Measurements from ENCODE around the gene FRYL. TPM values are rescaled to one million over a fixed set of nuclear protein-coding genes. Genes with fewer than 3 reads are reported as not detected.
"Not testable (repeated sequence)": the region's sequence is repeated elsewhere in the genome, so short reads cannot be mapped to it uniquely, and the experiment has no call there.

FRYL gene
- total RNA-seq, 4 donors from 2014 or later: 43.2 to 92.5 (median 62.1) TPM

DNA sequence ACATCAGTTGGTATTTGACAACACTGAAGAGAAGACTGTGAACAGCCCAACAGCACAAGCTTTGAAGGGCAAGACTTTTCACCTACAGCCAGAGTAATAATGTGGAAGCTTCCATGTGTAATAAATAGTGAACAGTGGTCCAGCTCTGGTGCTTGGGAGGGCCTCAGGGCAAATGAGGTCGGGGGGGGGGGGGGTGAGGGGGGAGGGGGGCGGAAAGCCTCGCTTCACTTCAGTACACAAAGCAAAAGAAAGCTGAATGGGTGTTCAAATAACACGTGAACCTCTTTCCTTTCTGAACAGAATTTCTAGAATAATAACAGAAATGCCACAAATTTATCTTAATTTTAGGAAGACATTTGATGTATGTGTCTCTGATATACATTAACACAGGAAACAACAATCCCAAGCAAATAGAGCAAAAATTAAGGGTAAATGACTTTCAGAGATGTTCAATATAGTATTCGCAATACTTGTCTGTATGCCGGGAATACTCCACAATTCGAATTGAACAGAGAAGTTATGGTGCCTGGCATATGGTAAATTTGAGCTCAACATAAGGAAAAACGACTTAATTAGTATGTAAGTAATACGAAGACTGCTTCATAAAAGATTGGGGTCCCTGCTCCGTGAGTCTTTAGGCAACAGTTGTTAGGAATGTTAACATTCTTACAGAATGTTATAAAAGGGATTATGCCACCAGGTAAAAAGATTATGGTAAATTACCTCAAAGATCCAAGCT lies 92.6 kb downstream of the FRYL start:
- no peak for ATAC-seq
- 87 to 88% methylated on average over 9 of the region's 10 CpGs for WGBS, 2 donors (ENCODE audit: low coverage in 1 of 2)
- no peaks in the 10 kb centered on the region for H3K27me3 ChIP-seq
- no peaks in the 10 kb centered on the region for H3K9me3 ChIP-seq
- TF ChIP-seq POLR2AphosphoS5 (IDR thresholded peaks at IDR 0.05): no peak
- no peak for TF ChIP-seq POLR2A (IDR thresholded peaks at IDR 0.05)
- TF ChIP-seq, protein P1, sequence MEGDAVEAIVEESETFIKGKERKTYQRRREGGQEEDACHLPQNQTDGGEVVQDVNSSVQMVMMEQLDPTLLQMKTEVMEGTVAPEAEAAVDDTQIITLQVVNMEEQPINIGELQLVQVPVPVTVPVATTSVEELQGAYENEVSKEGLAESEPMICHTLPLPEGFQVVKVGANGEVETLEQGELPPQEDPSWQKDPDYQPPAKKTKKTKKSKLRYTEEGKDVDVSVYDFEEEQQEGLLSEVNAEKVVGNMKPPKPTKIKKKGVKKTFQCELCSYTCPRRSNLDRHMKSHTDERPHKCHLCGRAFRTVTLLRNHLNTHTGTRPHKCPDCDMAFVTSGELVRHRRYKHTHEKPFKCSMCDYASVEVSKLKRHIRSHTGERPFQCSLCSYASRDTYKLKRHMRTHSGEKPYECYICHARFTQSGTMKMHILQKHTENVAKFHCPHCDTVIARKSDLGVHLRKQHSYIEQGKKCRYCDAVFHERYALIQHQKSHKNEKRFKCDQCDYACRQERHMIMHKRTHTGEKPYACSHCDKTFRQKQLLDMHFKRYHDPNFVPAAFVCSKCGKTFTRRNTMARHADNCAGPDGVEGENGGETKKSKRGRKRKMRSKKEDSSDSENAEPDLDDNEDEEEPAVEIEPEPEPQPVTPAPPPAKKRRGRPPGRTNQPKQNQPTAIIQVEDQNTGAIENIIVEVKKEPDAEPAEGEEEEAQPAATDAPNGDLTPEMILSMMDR (IDR thresholded peaks at IDR 0.05): no peak
- TF ChIP-seq EP300 (IDR thresholded peaks at IDR 0.05): no peak
- peaks cover 0 to 22% (median 0%) of the 10 kb centered on the region in 3 donors for H3K4me1 ChIP-seq
- no peak overlapping the region for H3K4me3 ChIP-seq
- no peak overlapping the region for H3K27ac ChIP-seq
- no peaks in the 10 kb centered on the region for H3K36me3 ChIP-seq

DNA sequence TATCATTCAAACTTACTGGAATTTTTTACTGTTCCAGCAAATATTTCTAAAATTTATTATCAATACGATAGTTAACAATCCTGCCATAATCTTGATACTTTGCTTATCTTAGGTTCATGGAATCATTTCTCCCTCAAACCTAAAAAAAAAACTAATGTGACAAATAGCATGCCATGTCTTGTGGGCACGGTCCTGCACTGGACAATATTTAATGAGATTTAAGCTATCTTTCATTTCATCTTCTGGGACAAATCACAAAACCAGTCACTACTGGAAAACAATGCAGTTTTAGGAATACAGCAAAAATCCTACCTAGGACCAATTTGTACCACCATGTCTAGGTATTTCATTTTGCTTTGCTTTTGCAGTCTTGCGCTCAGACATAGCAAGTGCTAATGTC lies 93.7 kb downstream of the FRYL start:
- no peak overlapping the region for H3K27ac ChIP-seq
- no peaks in the 10 kb centered on the region for H3K9me3 ChIP-seq
- peaks cover 0 to 11% (median 0%) of the 10 kb centered on the region in 3 donors for H3K4me1 ChIP-seq
- H3K4me3 ChIP-seq: no peak overlapping the region
- no peaks in the 10 kb centered on the region for H3K36me3 ChIP-seq
- 89 to 100% methylated on average over 3 of the region's 3 CpGs for WGBS, 2 donors (ENCODE audit: low coverage in 1 of 2)
- ATAC-seq: no peak
- H3K27me3 ChIP-seq: no peaks in the 10 kb centered on the region
- TF ChIP-seq EP300 (IDR thresholded peaks at IDR 0.05): no peak
- TF ChIP-seq POLR2A (IDR thresholded peaks at IDR 0.05): no peak
- TF ChIP-seq, protein P1 (IDR thresholded peaks at IDR 0.05): no peak
- no peak for TF ChIP-seq POLR2AphosphoS5 (IDR thresholded peaks at IDR 0.05)

DNA sequence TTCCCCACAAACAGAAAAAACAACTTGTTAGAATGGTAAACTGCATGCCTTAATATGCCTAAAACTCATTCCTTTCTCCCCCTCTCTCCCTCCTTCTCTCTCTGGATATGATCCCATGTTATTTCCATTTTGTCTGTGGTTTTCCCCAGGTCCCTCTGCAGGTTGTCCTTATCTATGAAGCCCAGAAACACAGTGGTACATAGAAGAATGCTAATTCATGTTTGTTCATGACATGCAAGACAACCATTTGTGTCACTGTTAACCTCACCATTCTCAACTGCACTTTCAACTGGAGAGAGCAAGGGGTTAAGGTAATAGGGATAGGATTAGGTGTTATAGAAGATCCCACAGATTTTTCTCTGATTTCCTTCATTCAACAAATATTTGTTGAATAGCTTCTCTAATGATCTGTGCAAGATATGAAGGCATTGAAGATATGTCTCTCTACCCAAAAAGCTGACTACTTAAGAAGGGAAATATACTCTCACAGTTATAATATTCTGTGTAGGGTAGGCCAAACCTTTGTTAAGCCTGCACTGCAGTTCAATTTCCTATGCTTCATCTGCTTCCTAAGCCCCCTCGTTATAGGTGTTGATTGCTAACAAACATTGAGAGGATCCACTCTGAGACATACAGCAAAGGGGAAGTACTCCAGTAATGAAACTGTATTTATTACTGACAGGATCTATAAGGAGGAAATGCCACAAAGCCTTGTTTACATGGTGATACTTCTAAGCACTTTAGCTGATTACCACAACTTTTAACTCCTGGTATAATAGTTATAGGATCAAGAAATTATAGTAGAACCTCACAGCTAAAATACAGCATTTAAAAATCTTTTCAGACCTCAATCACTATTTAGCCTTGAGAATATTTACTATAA lies 96.1 kb downstream of the FRYL start:
- no peak for ATAC-seq
- 63 to 75% methylated on average over 1 of the region's 1 CpG for WGBS, 2 donors (ENCODE audit: low coverage in 1 of 2)
- Histone ChIP-seq H3K4me3 (no peak overlapping the region), H3K27ac (no peak overlapping the region), H3K27me3 (no peaks in the 10 kb centered on the region), H3K36me3 (no peaks in the 10 kb centered on the region), H3K4me1 (peaks cover 0 to 5% (median 0%) of the 10 kb centered on the region in 3 donors), H3K9me3 (no peaks in the 10 kb centered on the region)
- TF ChIP-seq POLR2AphosphoS5 (IDR thresholded peaks at IDR 0.05) (no peak), EP300 (IDR thresholded peaks at IDR 0.05) (no peak), POLR2A (IDR thresholded peaks at IDR 0.05) (no peak)
- TF ChIP-seq, protein P1 (IDR thresholded peaks at IDR 0.05): no peak

DNA sequence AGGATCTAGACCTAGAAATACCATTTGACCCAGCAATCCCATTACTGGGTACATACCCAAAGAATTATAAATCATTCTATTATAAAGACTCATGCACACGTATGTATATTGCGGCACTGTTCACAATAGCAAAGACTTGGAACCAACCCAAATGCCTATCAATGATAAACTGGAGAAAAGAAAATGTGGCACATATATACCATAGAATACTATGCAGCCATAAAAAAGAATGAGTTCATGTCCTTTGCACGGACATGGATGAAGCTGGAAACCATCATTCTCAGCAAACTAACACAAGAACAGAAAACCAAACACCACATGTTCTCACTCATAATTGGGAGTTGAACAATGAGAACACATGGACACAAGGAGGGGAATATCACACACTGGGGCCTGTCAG lies 97.2 kb downstream of the FRYL start:
- not testable (repeated sequence) for H3K27ac ChIP-seq, H3K4me1 ChIP-seq, H3K36me3 ChIP-seq, H3K27me3 ChIP-seq, ATAC-seq, H3K9me3 ChIP-seq, H3K4me3 ChIP-seq
- WGBS, 2 donors (ENCODE audit: low coverage in 1 of 2): 63 to 77% methylated on average over 3 of the region's 3 CpGs

DNA sequence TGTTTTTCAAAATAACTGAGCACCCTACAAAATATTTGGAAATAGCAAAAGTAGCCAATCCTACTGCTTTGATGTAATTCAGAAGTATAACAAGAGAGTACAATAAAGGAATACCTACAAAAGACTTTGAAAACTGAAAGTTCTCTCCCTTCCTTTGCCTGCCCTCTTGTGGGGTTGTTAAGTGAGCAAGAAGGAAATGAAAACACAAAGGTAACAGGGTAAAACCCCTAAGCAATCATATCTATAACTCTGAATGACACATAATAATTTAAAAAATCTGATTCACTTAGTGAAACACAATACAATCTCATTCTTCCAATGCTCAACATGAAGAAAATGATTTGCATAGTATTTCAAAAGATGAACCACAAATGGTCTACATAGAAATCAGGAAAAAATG lies 98.2 kb downstream of the FRYL start:
- no peak for ATAC-seq
- Histone ChIP-seq H3K27ac (no peak overlapping the region), H3K4me1 (no peaks in the 10 kb centered on the region), H3K27me3 (no peaks in the 10 kb centered on the region), H3K9me3 (no peaks in the 10 kb centered on the region), H3K4me3 (no peak overlapping the region), H3K36me3 (no peaks in the 10 kb centered on the region)
- no peak for TF ChIP-seq POLR2AphosphoS5 (IDR thresholded peaks at IDR 0.05)
- TF ChIP-seq, protein P1 (IDR thresholded peaks at IDR 0.05): no peak
- no peak for TF ChIP-seq POLR2A (IDR thresholded peaks at IDR 0.05)
- no peak for TF ChIP-seq EP300 (IDR thresholded peaks at IDR 0.05)
